Tibial nerve (tissue), 3 donors: ENCODE results near the gene AQP12A.

Source experiments
- EP300 ChIP-seq, 2 donors: sonication (generic); formaldehyde crosslinking; IDR thresholded peaks; one replicate each; pipeline ENCODE4 v1.6.1; 2017; ENCODE audit warnings: antibody characterized with exemption in 2 of 2, mild to moderate bottlenecking in 1 of 2
- POLR2A ChIP-seq, 2 donors: fragments of 450-650 bp; IDR thresholded peaks; one replicate each; pipeline ENCODE4 v1.6.1; 2017; ENCODE audit warnings: antibody characterized with exemption in 2 of 2, mild to moderate bottlenecking in 2 of 2, moderate library complexity in 2 of 2

GRCh38 chr2:240736281-240737250 lies 44.9 kb downstream of the AQP12A start:
- TF ChIP-seq EP300 (IDR thresholded peaks at IDR 0.05): no peak
- TF ChIP-seq POLR2A (IDR thresholded peaks at IDR 0.05): no peak
